HG03439 (cell line): ENCODE results near the gene SLC22A1.
"Not testable (repeated sequence)": the region's sequence is repeated elsewhere in the genome, so short reads cannot be mapped to it uniquely, and the experiment has no call there.

Source experiments
- ATAC-seq: cut with Tn5 transposase; IDR thresholded peaks from one replicate; pipeline ENCODE4 v1.9.1; 2021; ENCODE audit warnings: mild to moderate bottlenecking, moderate library complexity; ENCODE audit not compliant: unreplicated experiment

Gene SLC22A1

GRCh38 chr6:160137130-160137988 is 15.7 kb downstream of the SLC22A1 start:
- no peak for ATAC-seq

GRCh38 chr6:160137989-160138835 is 16.6 kb downstream of the SLC22A1 start:
- peak; percentile 60 for ATAC-seq

- no peak for ATAC-seq
Observed at GRCh38 chr6:160138839-160139419, 17.3 kb downstream of the SLC22A1 start.

- ATAC-seq, result no peak
Observed at GRCh38 chr6:160139420-160139851, 17.8 kb downstream of the SLC22A1 start.

- ATAC-seq, result not testable (repeated sequence)
Observed at GRCh38 chr6:160140493-160140892, 18.9 kb downstream of the SLC22A1 start.

GRCh38 chr6:160141001-160141726 is 19.5 kb downstream of the SLC22A1 start:
- no peak for ATAC-seq

GRCh38 chr6:160142115-160142715 is 20.6 kb downstream of the SLC22A1 start:
- ATAC-seq, result no peak

- ATAC-seq, result no peak
Observed at GRCh38 chr6:160146454-160147145, 25.0 kb downstream of the SLC22A1 start.

- ATAC-seq, result no peak
Observed at GRCh38 chr6:160147146-160147536, 25.5 kb downstream of the SLC22A1 start.

- no peak for ATAC-seq
Observed at GRCh38 chr6:160154471-160154870, 32.9 kb downstream of the SLC22A1 start.

GRCh38 chr6:160156842-160157241 is 35.2 kb downstream of the SLC22A1 start:
- no peak for ATAC-seq

- no peak for ATAC-seq
Observed at GRCh38 chr6:160160450-160160849, 38.8 kb downstream of the SLC22A1 start.

- ATAC-seq, result no peak
Observed at GRCh38 chr6:160160929-160161646, 39.5 kb downstream of the SLC22A1 start.

GRCh38 chr6:160161647-160161986 is 40.0 kb downstream of the SLC22A1 start:
- no peak for ATAC-seq

- no peak for ATAC-seq
Observed at GRCh38 chr6:160162030-160162566, 40.5 kb downstream of the SLC22A1 start.

GRCh38 chr6:160163425-160163824 is 41.8 kb downstream of the SLC22A1 start:
- no peak for ATAC-seq

GRCh38 chr6:160163912-160164311 is 42.3 kb downstream of the SLC22A1 start:
- no peak for ATAC-seq

- not testable (repeated sequence) for ATAC-seq
Observed at GRCh38 chr6:160165928-160166327, 44.3 kb downstream of the SLC22A1 start.
